Measurements from ENCODE around the gene ALDH2. TPM values are rescaled to one million over a fixed set of nuclear protein-coding genes. Genes with fewer than 3 reads are reported as not detected.

ALDH2 gene
- polyA plus RNA-seq, 1 of the 3 experiments (the other 2 are of a cell fraction) = 67.5 TPM

- no peaks in the 10 kb centered on the region for H3K36me3 ChIP-seq (replicated peaks in 1 of 2; ENCODE audit: control insufficient read depth in 1 of 2, insufficient read depth in 2 of 2, low read length in 1 of 2)
- no peak overlapping the region for H3K27ac ChIP-seq (ENCODE audit: low read depth in 2 of 2, low read length in 1 of 2)
- peaks cover 0 to 11% of the 10 kb centered on the region in 2 experiments; a peak in 1 of 4 replicates for H3K4me1 ChIP-seq (ENCODE audit: control insufficient read depth in 1 of 2, insufficient read depth in 2 of 2, low read depth in 1 of 2, low read length in 1 of 2)
- H3K27me3 ChIP-seq (ENCODE audit: insufficient read depth) = no peaks in the 10 kb centered on the region
- H3K4me2 ChIP-seq = no peak overlapping the region
- 68% methylated on average over 6 of the region's 6 CpGs for WGBS (ENCODE audit: low lambda C conversion rate)
- H3K9me2 ChIP-seq = no peaks in the 10 kb centered on the region
- no peak for TF ChIP-seq TCF12 (IDR thresholded peaks at IDR 0.05)
- H3K9ac ChIP-seq = no peak overlapping the region
- no peak for DNase-seq
- H4K20me1 ChIP-seq (ENCODE audit: insufficient read depth) = no peaks in the 10 kb centered on the region
- ChIA-PET CTCF (interaction anchor here (1.5 to 3.9 kb wide), 3 partner anchors 11 to 49 kb away, joined by 6 to 21 read pairs (median 12); no protein-coding TSS in a partner anchor), POLR2A (interaction anchor here (0.5 kb wide), 1 partner anchor 130 kb away, joined by 4 read pairs; no protein-coding TSS in a partner anchor)
- H3K79me2 ChIP-seq (ENCODE audit: insufficient read depth) = peaks cover 10% of the 10 kb centered on the region; the same call in 1 of the 2 replicates
- H3K4me3 ChIP-seq (ENCODE audit: low read depth in 2 of 2, low read length in 1 of 2) = no peak overlapping the region
- H2AFZ ChIP-seq (ENCODE audit: low read depth) = no peak overlapping the region
- no peaks in the 10 kb centered on the region for H3K9me3 ChIP-seq
- H3F3A ChIP-seq (replicated peaks; ENCODE audit: insufficient read depth) = no peaks in the 10 kb centered on the region
Observed at GRCh38 chr12:111764120-111764821, 2.5 kb upstream of the ALDH2 start.

- peak overlapping the region; percentile 66 to 78 for H3K4me3 ChIP-seq (ENCODE audit: low read depth in 2 of 2, low read length in 1 of 2)
- H3K9me2 ChIP-seq = no peaks in the 10 kb centered on the region
- no peaks in the 10 kb centered on the region for H3K9me3 ChIP-seq
- no peaks in the 10 kb centered on the region for H3K27me3 ChIP-seq (ENCODE audit: insufficient read depth)
- peak overlapping the region; percentile 95; the same call in 1 of the 2 replicates for H2AFZ ChIP-seq (ENCODE audit: low read depth)
- CTCF ChIA-PET = interaction anchor here (1.3 to 2.2 kb wide), 4 partner anchors 14 to 371 kb away, joined by 4 to 12 read pairs (median 8); no protein-coding TSS in a partner anchor
- peak overlapping the region; percentile 19 to 28; a peak in 2 of 4 replicates for H3K27ac ChIP-seq (ENCODE audit: low read depth in 2 of 2, low read length in 1 of 2)
- peak overlapping the region; percentile 92 for H3K4me2 ChIP-seq
- no peak for TF ChIP-seq SMC3 (IDR thresholded peaks at IDR 0.05; ENCODE audit: low read depth, low read length)
- no peak for TF ChIP-seq RXRA (IDR thresholded peaks at IDR 0.05; ENCODE audit: borderline replicate concordance, low read depth)
- 0 out of 2 replicates have a peak, but pooled peaks have one; percentile 1 for TF ChIP-seq SIN3A (IDR thresholded peaks at IDR 0.05; ENCODE audit: borderline replicate concordance, low read depth, low read length)
- TF ChIP-seq MAX (IDR thresholded peaks at IDR 0.05; ENCODE audit: low read depth) = peak; percentile 60
- no peak for TF ChIP-seq USF1 (IDR thresholded peaks at IDR 0.05; ENCODE audit: borderline replicate concordance, low read depth)
- TF ChIP-seq, protein P1, sequence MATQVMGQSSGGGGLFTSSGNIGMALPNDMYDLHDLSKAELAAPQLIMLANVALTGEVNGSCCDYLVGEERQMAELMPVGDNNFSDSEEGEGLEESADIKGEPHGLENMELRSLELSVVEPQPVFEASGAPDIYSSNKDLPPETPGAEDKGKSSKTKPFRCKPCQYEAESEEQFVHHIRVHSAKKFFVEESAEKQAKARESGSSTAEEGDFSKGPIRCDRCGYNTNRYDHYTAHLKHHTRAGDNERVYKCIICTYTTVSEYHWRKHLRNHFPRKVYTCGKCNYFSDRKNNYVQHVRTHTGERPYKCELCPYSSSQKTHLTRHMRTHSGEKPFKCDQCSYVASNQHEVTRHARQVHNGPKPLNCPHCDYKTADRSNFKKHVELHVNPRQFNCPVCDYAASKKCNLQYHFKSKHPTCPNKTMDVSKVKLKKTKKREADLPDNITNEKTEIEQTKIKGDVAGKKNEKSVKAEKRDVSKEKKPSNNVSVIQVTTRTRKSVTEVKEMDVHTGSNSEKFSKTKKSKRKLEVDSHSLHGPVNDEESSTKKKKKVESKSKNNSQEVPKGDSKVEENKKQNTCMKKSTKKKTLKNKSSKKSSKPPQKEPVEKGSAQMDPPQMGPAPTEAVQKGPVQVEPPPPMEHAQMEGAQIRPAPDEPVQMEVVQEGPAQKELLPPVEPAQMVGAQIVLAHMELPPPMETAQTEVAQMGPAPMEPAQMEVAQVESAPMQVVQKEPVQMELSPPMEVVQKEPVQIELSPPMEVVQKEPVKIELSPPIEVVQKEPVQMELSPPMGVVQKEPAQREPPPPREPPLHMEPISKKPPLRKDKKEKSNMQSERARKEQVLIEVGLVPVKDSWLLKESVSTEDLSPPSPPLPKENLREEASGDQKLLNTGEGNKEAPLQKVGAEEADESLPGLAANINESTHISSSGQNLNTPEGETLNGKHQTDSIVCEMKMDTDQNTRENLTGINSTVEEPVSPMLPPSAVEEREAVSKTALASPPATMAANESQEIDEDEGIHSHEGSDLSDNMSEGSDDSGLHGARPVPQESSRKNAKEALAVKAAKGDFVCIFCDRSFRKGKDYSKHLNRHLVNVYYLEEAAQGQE (IDR thresholded peaks at IDR 0.05; ENCODE audit: low read depth, low read length) = no peak
- WGBS (ENCODE audit: low lambda C conversion rate) = 19% methylated on average over 18 of the region's 18 CpGs
- H3K79me2 ChIP-seq (ENCODE audit: insufficient read depth) = peaks cover 10% of the 10 kb centered on the region; the same call in 1 of the 2 replicates
- POLR2A ChIA-PET = interaction anchor here (0.7 to 1.0 kb wide), 3 partner anchors 8 to 13 kb away, joined by 3 to 5 read pairs (median 4); no protein-coding TSS in a partner anchor
- peak overlapping the region; percentile 75; the same call in 1 of the 2 replicates for H3K9ac ChIP-seq
- H3K36me3 ChIP-seq (replicated peaks in 1 of 2; ENCODE audit: control insufficient read depth in 1 of 2, insufficient read depth in 2 of 2, low read length in 1 of 2) = no peaks in the 10 kb centered on the region
- H3F3A ChIP-seq (replicated peaks; ENCODE audit: insufficient read depth) = no peaks in the 10 kb centered on the region
- DNase-seq = peak; percentile 54
- peaks cover 0 to 11% of the 10 kb centered on the region in 2 experiments; a peak in 1 of 4 replicates for H3K4me1 ChIP-seq (ENCODE audit: control insufficient read depth in 1 of 2, insufficient read depth in 2 of 2, low read depth in 1 of 2, low read length in 1 of 2)
- H4K20me1 ChIP-seq (ENCODE audit: insufficient read depth) = no peaks in the 10 kb centered on the region
Observed at GRCh38 chr12:111767362-111768158, 827 bp downstream of the ALDH2 start.
